ENCODE measurements around the gene SPCS1. TPM values are rescaled to one million over a fixed set of nuclear protein-coding genes. Genes with fewer than 3 reads are reported as not detected.

Gene SPCS1
- total and polyA plus RNA-seq, 9 of the 15 experiments (the other 6 are each of a cell fraction or from before 2014, with no cell fraction given) = 73.9 to 567 (median 127) TPM

DNA sequence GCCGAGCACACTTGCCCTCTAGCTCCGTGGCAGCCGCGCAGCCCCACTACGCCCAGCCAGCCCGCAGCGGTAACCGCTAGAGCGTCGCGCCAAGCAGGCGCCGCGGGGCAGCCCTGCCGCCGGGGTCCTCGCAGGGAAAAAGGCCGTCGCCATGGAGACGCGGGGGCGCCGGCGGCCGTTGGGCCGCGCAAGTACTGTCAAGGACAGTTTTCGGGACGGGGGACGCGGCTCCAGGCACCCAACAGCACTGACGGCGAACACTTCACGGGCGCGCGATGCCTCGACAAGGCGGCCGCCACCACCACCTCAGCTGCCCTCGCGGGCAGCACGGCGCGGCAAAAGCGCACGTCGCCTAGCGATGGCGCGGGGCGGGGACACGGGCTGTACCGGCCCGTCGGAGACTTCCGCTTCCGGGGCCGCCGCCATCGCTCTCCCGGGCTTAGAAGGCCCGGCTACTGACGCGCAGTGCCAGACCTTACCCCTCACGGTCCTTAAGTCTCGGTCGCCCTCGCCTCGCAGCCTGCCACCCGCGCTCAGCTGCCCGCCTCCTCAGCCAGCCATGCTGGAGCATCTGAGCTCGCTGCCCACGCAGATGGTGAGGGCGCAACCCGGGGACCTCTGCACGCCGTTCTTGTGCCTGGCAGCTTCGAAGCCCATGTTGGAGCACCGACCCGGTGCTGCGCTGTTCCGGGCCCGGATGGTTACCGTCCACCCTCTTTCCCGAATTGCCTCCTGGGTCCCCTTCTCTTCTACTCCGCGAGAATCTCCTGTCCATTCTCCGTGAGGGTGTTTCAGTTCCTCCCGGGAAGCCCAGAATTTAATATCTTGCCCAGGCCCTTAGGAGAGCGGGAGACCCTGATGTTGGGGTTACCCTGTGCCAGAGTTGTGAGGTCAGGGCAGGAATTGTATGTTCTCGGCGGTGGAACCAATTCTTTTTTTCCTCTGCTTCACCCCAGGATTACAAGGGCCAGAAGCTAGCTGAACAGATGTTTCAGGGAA, at the start of gene SPCS1, which contains the start of gene GLT8D1 (continued):
- TF ChIP-seq EP300 (IDR thresholded peaks at IDR 0.05; ENCODE audit: low read length) = no peak
- TF ChIP-seq CEBPG (CRISPR knock-in tag; IDR thresholded peaks at IDR 0.05) = no peak
- no peak for TF ChIP-seq CEBPG (tag; conservative IDR thresholded peaks at IDR 0.05 in 1 of 2, IDR thresholded peaks at IDR 0.05 in 1 of 2)
- TF ChIP-seq SUPT5H (IDR thresholded peaks at IDR 0.05) = peak; percentile 82
- TF ChIP-seq, protein P1, sequence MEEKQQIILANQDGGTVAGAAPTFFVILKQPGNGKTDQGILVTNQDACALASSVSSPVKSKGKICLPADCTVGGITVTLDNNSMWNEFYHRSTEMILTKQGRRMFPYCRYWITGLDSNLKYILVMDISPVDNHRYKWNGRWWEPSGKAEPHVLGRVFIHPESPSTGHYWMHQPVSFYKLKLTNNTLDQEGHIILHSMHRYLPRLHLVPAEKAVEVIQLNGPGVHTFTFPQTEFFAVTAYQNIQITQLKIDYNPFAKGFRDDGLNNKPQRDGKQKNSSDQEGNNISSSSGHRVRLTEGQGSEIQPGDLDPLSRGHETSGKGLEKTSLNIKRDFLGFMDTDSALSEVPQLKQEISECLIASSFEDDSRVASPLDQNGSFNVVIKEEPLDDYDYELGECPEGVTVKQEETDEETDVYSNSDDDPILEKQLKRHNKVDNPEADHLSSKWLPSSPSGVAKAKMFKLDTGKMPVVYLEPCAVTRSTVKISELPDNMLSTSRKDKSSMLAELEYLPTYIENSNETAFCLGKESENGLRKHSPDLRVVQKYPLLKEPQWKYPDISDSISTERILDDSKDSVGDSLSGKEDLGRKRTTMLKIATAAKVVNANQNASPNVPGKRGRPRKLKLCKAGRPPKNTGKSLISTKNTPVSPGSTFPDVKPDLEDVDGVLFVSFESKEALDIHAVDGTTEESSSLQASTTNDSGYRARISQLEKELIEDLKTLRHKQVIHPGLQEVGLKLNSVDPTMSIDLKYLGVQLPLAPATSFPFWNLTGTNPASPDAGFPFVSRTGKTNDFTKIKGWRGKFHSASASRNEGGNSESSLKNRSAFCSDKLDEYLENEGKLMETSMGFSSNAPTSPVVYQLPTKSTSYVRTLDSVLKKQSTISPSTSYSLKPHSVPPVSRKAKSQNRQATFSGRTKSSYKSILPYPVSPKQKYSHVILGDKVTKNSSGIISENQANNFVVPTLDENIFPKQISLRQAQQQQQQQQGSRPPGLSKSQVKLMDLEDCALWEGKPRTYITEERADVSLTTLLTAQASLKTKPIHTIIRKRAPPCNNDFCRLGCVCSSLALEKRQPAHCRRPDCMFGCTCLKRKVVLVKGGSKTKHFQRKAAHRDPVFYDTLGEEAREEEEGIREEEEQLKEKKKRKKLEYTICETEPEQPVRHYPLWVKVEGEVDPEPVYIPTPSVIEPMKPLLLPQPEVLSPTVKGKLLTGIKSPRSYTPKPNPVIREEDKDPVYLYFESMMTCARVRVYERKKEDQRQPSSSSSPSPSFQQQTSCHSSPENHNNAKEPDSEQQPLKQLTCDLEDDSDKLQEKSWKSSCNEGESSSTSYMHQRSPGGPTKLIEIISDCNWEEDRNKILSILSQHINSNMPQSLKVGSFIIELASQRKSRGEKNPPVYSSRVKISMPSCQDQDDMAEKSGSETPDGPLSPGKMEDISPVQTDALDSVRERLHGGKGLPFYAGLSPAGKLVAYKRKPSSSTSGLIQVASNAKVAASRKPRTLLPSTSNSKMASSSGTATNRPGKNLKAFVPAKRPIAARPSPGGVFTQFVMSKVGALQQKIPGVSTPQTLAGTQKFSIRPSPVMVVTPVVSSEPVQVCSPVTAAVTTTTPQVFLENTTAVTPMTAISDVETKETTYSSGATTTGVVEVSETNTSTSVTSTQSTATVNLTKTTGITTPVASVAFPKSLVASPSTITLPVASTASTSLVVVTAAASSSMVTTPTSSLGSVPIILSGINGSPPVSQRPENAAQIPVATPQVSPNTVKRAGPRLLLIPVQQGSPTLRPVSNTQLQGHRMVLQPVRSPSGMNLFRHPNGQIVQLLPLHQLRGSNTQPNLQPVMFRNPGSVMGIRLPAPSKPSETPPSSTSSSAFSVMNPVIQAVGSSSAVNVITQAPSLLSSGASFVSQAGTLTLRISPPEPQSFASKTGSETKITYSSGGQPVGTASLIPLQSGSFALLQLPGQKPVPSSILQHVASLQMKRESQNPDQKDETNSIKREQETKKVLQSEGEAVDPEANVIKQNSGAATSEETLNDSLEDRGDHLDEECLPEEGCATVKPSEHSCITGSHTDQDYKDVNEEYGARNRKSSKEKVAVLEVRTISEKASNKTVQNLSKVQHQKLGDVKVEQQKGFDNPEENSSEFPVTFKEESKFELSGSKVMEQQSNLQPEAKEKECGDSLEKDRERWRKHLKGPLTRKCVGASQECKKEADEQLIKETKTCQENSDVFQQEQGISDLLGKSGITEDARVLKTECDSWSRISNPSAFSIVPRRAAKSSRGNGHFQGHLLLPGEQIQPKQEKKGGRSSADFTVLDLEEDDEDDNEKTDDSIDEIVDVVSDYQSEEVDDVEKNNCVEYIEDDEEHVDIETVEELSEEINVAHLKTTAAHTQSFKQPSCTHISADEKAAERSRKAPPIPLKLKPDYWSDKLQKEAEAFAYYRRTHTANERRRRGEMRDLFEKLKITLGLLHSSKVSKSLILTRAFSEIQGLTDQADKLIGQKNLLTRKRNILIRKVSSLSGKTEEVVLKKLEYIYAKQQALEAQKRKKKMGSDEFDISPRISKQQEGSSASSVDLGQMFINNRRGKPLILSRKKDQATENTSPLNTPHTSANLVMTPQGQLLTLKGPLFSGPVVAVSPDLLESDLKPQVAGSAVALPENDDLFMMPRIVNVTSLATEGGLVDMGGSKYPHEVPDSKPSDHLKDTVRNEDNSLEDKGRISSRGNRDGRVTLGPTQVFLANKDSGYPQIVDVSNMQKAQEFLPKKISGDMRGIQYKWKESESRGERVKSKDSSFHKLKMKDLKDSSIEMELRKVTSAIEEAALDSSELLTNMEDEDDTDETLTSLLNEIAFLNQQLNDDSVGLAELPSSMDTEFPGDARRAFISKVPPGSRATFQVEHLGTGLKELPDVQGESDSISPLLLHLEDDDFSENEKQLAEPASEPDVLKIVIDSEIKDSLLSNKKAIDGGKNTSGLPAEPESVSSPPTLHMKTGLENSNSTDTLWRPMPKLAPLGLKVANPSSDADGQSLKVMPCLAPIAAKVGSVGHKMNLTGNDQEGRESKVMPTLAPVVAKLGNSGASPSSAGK (IDR thresholded peaks at IDR 0.05) = no peak
- no peak for TF ChIP-seq ZNF785 (CRISPR knock-in tag; IDR thresholded peaks at IDR 0.05)
- no peak for TF ChIP-seq STAT5B (CRISPR knock-in tag; IDR thresholded peaks at IDR 0.05)
- TF ChIP-seq SAP30 (IDR thresholded peaks at IDR 0.05; ENCODE audit: borderline replicate concordance, insufficient read depth, low read depth, low read length, poor library complexity, severe bottlenecking) = peak; percentile 97
- no peak for TF ChIP-seq NR4A1 (CRISPR knock-in tag; IDR thresholded peaks at IDR 0.05)
- no peak for TF ChIP-seq NR4A1 (tag; IDR thresholded peaks at IDR 0.05)
- TF ChIP-seq, protein P2, sequence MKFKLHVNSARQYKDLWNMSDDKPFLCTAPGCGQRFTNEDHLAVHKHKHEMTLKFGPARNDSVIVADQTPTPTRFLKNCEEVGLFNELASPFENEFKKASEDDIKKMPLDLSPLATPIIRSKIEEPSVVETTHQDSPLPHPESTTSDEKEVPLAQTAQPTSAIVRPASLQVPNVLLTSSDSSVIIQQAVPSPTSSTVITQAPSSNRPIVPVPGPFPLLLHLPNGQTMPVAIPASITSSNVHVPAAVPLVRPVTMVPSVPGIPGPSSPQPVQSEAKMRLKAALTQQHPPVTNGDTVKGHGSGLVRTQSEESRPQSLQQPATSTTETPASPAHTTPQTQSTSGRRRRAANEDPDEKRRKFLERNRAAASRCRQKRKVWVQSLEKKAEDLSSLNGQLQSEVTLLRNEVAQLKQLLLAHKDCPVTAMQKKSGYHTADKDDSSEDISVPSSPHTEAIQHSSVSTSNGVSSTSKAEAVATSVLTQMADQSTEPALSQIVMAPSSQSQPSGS (CRISPR knock-in tag; IDR thresholded peaks at IDR 0.05) = no peak
- no peak for TF ChIP-seq CHD4 (IDR thresholded peaks at IDR 0.05; ENCODE audit: insufficient read depth, insufficient replicate concordance, low read depth, low read length, poor library complexity, severe bottlenecking)
- TF ChIP-seq ZBTB17 (CRISPR knock-in tag; IDR thresholded peaks at IDR 0.05) = no peak

All from K562 (cell line).